ENCODE results near the gene PTBP3.
"Not testable (repeated sequence)": the region's sequence is repeated elsewhere in the genome, so short reads cannot be mapped to it uniquely, and the experiment has no call there.

Gene PTBP3

GRCh38 chr9:112377087-112377486 lies 43.7 kb upstream of the PTBP3 start:
- no peak for ATAC-seq (ENCODE audit: low read depth)

GRCh38 chr9:112375361-112375760 lies 41.9 kb upstream of the PTBP3 start:
- H3K27ac ChIP-seq (ENCODE audit: poor library complexity, severe bottlenecking), result no peak overlapping the region
- H3K4me3 ChIP-seq (ENCODE audit: severe bottlenecking), result no peak overlapping the region
- no peak for TF ChIP-seq CTCF (IDR thresholded peaks at IDR 0.05; ENCODE audit: poor library complexity, severe bottlenecking)
- H3K27me3 ChIP-seq (ENCODE audit: insufficient read depth, poor library complexity, severe bottlenecking), result no peaks in the 10 kb centered on the region
- DNase-seq (ENCODE audit: low spot score) (no peak), ATAC-seq (ENCODE audit: low read depth) (no peak)
- no peaks in the 10 kb centered on the region for H3K9me3 ChIP-seq (ENCODE audit: severe bottlenecking)
- no peaks in the 10 kb centered on the region for H3K36me3 ChIP-seq (ENCODE audit: low read depth)
- peaks cover 10% of the 10 kb centered on the region for H3K4me1 ChIP-seq (ENCODE audit: insufficient read depth, poor library complexity, severe bottlenecking)

More at GRCh38 chr9:112377087-112377486, 43.7 kb upstream of the PTBP3 start:
- no peak for DNase-seq (ENCODE audit: low spot score)
- Histone ChIP-seq H3K9me3 (ENCODE audit: severe bottlenecking) (no peaks in the 10 kb centered on the region), H3K4me3 (ENCODE audit: severe bottlenecking) (no peak overlapping the region), H3K4me1 (ENCODE audit: insufficient read depth, poor library complexity, severe bottlenecking) (peaks cover 10% of the 10 kb centered on the region), H3K27ac (ENCODE audit: poor library complexity, severe bottlenecking) (no peak overlapping the region), H3K36me3 (ENCODE audit: low read depth) (no peaks in the 10 kb centered on the region), H3K27me3 (ENCODE audit: insufficient read depth, poor library complexity, severe bottlenecking) (no peaks in the 10 kb centered on the region)
- no peak for TF ChIP-seq CTCF (IDR thresholded peaks at IDR 0.05; ENCODE audit: poor library complexity, severe bottlenecking)

GRCh38 chr9:112374232-112374631 lies 40.8 kb upstream of the PTBP3 start:
- H3K36me3 ChIP-seq (ENCODE audit: low read depth); ATAC-seq (ENCODE audit: low read depth); H3K27me3 ChIP-seq (ENCODE audit: insufficient read depth, poor library complexity, severe bottlenecking); H3K27ac ChIP-seq (ENCODE audit: poor library complexity, severe bottlenecking); H3K9me3 ChIP-seq (ENCODE audit: severe bottlenecking); H3K4me3 ChIP-seq (ENCODE audit: severe bottlenecking); DNase-seq (ENCODE audit: low spot score): not testable (repeated sequence)
- peaks cover 10% of the 10 kb centered on the region for H3K4me1 ChIP-seq (ENCODE audit: insufficient read depth, poor library complexity, severe bottlenecking)

GRCh38 chr9:112373666-112374065 lies 40.2 kb upstream of the PTBP3 start:
- H3K4me3 ChIP-seq (ENCODE audit: severe bottlenecking); ATAC-seq (ENCODE audit: low read depth); H3K9me3 ChIP-seq (ENCODE audit: severe bottlenecking); H3K27ac ChIP-seq (ENCODE audit: poor library complexity, severe bottlenecking); H3K27me3 ChIP-seq (ENCODE audit: insufficient read depth, poor library complexity, severe bottlenecking); DNase-seq (ENCODE audit: low spot score); H3K36me3 ChIP-seq (ENCODE audit: low read depth): not testable (repeated sequence)
- peaks cover 10% of the 10 kb centered on the region for H3K4me1 ChIP-seq (ENCODE audit: insufficient read depth, poor library complexity, severe bottlenecking)

GRCh38 chr9:112371060-112371459 lies 37.6 kb upstream of the PTBP3 start:
- H3K27me3 ChIP-seq (ENCODE audit: insufficient read depth, poor library complexity, severe bottlenecking), result no peaks in the 10 kb centered on the region
- no peak for DNase-seq (ENCODE audit: low spot score)
- no peaks in the 10 kb centered on the region for H3K9me3 ChIP-seq (ENCODE audit: severe bottlenecking)
- no peak overlapping the region for H3K4me3 ChIP-seq (ENCODE audit: severe bottlenecking)
- no peak overlapping the region for H3K27ac ChIP-seq (ENCODE audit: poor library complexity, severe bottlenecking)
- no peaks in the 10 kb centered on the region for H3K36me3 ChIP-seq (ENCODE audit: low read depth)
- H3K4me1 ChIP-seq (ENCODE audit: insufficient read depth, poor library complexity, severe bottlenecking), result no peaks in the 10 kb centered on the region
- peak; percentile 77; the same call in 2 of the 3 replicates for ATAC-seq (ENCODE audit: low read depth)
- TF ChIP-seq CTCF (IDR thresholded peaks at IDR 0.05; ENCODE audit: poor library complexity, severe bottlenecking), result no peak

GRCh38 chr9:112369817-112370216 lies 36.4 kb upstream of the PTBP3 start:
- H3K27ac ChIP-seq (ENCODE audit: poor library complexity, severe bottlenecking), result no peak overlapping the region
- ATAC-seq (ENCODE audit: low read depth) (no peak), DNase-seq (ENCODE audit: low spot score) (no peak)
- no peak overlapping the region for H3K4me3 ChIP-seq (ENCODE audit: severe bottlenecking)
- no peak for TF ChIP-seq CTCF (IDR thresholded peaks at IDR 0.05; ENCODE audit: poor library complexity, severe bottlenecking)
- no peaks in the 10 kb centered on the region for H3K27me3 ChIP-seq (ENCODE audit: insufficient read depth, poor library complexity, severe bottlenecking)
- no peaks in the 10 kb centered on the region for H3K36me3 ChIP-seq (ENCODE audit: low read depth)
- no peaks in the 10 kb centered on the region for H3K9me3 ChIP-seq (ENCODE audit: severe bottlenecking)
- no peaks in the 10 kb centered on the region for H3K4me1 ChIP-seq (ENCODE audit: insufficient read depth, poor library complexity, severe bottlenecking)
